Heart left ventricle (tissue), 16 donors: ENCODE measurements around the gene PPARG. TPM values are rescaled to one million over a fixed set of nuclear protein-coding genes. Genes with fewer than 3 reads are reported as not detected.

ENCODE experiments used
- ATAC-seq, 4 donors: fragments of 200-7000 bp; cut with Tn5 transposase; one replicate each; pipeline ENCODE4 v1.9.1; 2020 to 2022; ENCODE audit warnings: moderate library complexity in 4 of 4, mild to moderate bottlenecking in 3 of 4, moderate number of reproducible peaks in 1 of 4
- DNase-seq, 5 donors: peaks; one replicate each; pipeline ENCODE4 v3.0.0-alpha.2; 2020
- H3K27ac ChIP-seq, 12 donors: fragments of 200-600 bp; sonication (generic) in 4 of 12; one replicate each; pipeline versions ENCODE4 v1.5.0 to v1.8.0; 2016 to 2022; ENCODE audit warnings: mild to moderate bottlenecking in 2 of 12
- H3K27me3 ChIP-seq, 9 donors: fragments of 200-600 bp; sonication (generic) in 2 of 9; one replicate each; pipeline versions ENCODE4 v1.5.1 to v1.8.0; 2016 to 2022; ENCODE audit warnings: mild to moderate bottlenecking in 3 of 9
- H3K36me3 ChIP-seq, 9 donors: fragments of 200-600 bp; sonication (generic) in 2 of 9; one replicate each; pipeline versions ENCODE4 v1.5.0 to v1.8.0; 2018 to 2022; ENCODE audit warnings: mild to moderate bottlenecking in 2 of 9
- H3K4me1 ChIP-seq, 12 donors: fragments of 200-600 bp; sonication (generic) in 4 of 12; one replicate each; pipeline versions ENCODE4 v1.5.0 to v1.8.0; 2016 to 2022; ENCODE audit warnings: mild to moderate bottlenecking in 3 of 12
- H3K4me3 ChIP-seq, 12 donors: fragments of 200-600 bp; sonication (generic) in 4 of 12; one replicate each; pipeline versions ENCODE4 v1.5.0 to v1.8.0; 2017 to 2022; ENCODE audit warnings: mild to moderate bottlenecking in 9 of 12, moderate library complexity in 4 of 12
- H3K9me3 ChIP-seq, 12 donors: fragments of 200-600 bp; sonication (generic) in 4 of 12; one replicate each; pipeline versions ENCODE4 v1.5.0 to v1.8.0; 2016 to 2022; ENCODE audit warnings: mild to moderate bottlenecking in 1 of 12
- POLR2A ChIP-seq, 2 donors: fragments of 450-650 bp; IDR thresholded peaks; one replicate each; pipeline ENCODE4 v1.6.1; 2017; ENCODE audit warnings: antibody characterized with exemption in 2 of 2, mild to moderate bottlenecking in 2 of 2, moderate library complexity in 2 of 2
- WGBS, 4 donors: extraction: QIAGEN DNeasy Blood & Tissue Kit in 2 of 4; methylation state at CpG; one replicate each; pipeline versions ENCODE4 v1.1.5 to v1.1.7; 2013 to 2018; 5-methylcytosine and 5-hydroxymethylcytosine counted together
- intact Hi-C, 10 donors: fragments of 100-400 bp; cut with DNase I; formaldehyde crosslinking; loops; one replicate each; pipeline versions ENCODE4 v1.11.1 to v1.14.2; 2022
- polyA plus RNA-seq, 2 donors: library from polyadenylated mRNA; stranded (reverse); fragments of 200-250 nt; gene quantifications; one replicate each; pipeline ENCODE4 v1.2.3, GENCODE V29; 2013
- total RNA-seq, 9 donors: library from RNA; depleted of rRNA in 2 of 9; stranded (reverse); fragments of >200 nt in 2 of 9; fragmentation: NEBNext Ultra II Directional in 3 of 9; extraction: Animal tissue kit (Norgen Biotek cat#: 25700) in 3 of 9; gene quantifications; one replicate each; pipeline versions ENCODE4 v1.1.0 to v1.2.4, GENCODE V29; 2016 to 2023
- TF ChIP-seq, protein P1 (sequence below), 12 donors: fragments of 200-600 bp; sonication (generic) in 4 of 12; IDR thresholded peaks; one replicate each; pipeline versions ENCODE4 v1.5.0 to v1.8.0; 2018 to 2022; ENCODE audit warnings: antibody characterized with exemption in 12 of 12, mild to moderate bottlenecking in 5 of 12
- donor health status: ischemic (EF 13 %, LVEDD 7.1; RV severe dilation, severe dysfunction).
- donor health status: healthy with polysubstance abuse.
- donor health status: DM: no; HTN: yes; CAD: no.
- donor health status: DM: no; HTN: no; CAD: no.
- donor health status: ischemic (EF 25% LVEDD 6.9; RV normal size, moderate dysfunction).
- donor health status: ischemic (EF 25% LVEDD 5.7; RV mildly dilated, moderate dysfunction).
- donor health status: healthy.
- donor health status: DM: yes; HTN: yes; CAD: no.
- donor health status: ischemic (EF 35%, LVEDD 5.7; RV mildly dilated, moderate dysfunction).
- donor health status: nonischemic (EF 11% LVEDD 7.7; RV severe dilation, severe dysfunction).
- donor health status: DM: yes; HTN: yes; CAD: no.
- donor health status: PGD.
- donor health status: ischemic (EF 29% LVEDD 5.4; RV normal size, mild dysfunction).
- donor health status: nonischemic (EF 23%, LVEDD 6.1; RV moderate dilation, normal function).

The PPARG gene
- total and polyA plus RNA-seq, 11 donors, result 8.9 to 30.3 (median 20.0) TPM

GRCh38 chr3:12265508-12265907 is 23.4 kb upstream of the PPARG start:
- no peak overlapping the region for H3K4me3 ChIP-seq
- H3K27ac ChIP-seq, result peak overlapping the region in 1 of 12 donors; percentile 14
- H3K9me3 ChIP-seq, result no peaks in the 10 kb centered on the region
- intact Hi-C loops, result no loop called here
- H3K4me1 ChIP-seq, result peaks cover 0 to 33% (median 7%) of the 10 kb centered on the region in 12 donors
- DNase-seq (no peak), ATAC-seq (no peak)
- WGBS, 4 donors, result 45 to 60% (median 55%) methylated on average over 1 of the region's 1 CpG
- H3K36me3 ChIP-seq, result no peaks in the 10 kb centered on the region
- no peaks in the 10 kb centered on the region for H3K27me3 ChIP-seq
- TF ChIP-seq POLR2A (IDR thresholded peaks at IDR 0.05), result no peak
- TF ChIP-seq, protein P1, sequence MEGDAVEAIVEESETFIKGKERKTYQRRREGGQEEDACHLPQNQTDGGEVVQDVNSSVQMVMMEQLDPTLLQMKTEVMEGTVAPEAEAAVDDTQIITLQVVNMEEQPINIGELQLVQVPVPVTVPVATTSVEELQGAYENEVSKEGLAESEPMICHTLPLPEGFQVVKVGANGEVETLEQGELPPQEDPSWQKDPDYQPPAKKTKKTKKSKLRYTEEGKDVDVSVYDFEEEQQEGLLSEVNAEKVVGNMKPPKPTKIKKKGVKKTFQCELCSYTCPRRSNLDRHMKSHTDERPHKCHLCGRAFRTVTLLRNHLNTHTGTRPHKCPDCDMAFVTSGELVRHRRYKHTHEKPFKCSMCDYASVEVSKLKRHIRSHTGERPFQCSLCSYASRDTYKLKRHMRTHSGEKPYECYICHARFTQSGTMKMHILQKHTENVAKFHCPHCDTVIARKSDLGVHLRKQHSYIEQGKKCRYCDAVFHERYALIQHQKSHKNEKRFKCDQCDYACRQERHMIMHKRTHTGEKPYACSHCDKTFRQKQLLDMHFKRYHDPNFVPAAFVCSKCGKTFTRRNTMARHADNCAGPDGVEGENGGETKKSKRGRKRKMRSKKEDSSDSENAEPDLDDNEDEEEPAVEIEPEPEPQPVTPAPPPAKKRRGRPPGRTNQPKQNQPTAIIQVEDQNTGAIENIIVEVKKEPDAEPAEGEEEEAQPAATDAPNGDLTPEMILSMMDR (IDR thresholded peaks at IDR 0.05), result no peak

DNA sequence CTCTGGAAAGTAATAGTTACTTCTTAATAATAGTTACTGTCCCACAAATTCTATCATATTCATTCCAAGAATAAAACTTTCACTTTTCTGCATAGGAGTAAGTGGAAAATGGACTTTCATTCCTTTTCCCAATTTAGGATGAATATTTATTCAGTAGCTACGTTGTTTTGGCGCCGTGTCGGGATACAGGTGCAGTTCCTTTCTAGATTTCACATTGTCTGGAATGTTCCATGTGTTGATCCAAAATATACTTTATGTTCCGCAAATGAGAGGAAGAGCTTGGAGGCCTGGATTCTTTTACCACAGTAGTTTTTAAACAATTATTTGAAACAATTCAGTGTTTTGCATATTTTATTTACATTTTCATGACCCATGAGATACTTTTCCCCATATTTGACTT is 22.8 kb upstream of the PPARG start:
- no peaks in the 10 kb centered on the region for H3K27me3 ChIP-seq
- no peaks in the 10 kb centered on the region for H3K9me3 ChIP-seq
- ATAC-seq, result no peak
- DNase-seq, result no peak
- 61 to 78% (median 72%) methylated on average over 5 of the region's 5 CpGs for WGBS, 4 donors
- no peak for TF ChIP-seq POLR2A (IDR thresholded peaks at IDR 0.05)
- TF ChIP-seq, protein P1 (IDR thresholded peaks at IDR 0.05), result no peak
- H3K36me3 ChIP-seq, result no peaks in the 10 kb centered on the region
- H3K4me3 ChIP-seq, result no peak overlapping the region
- intact Hi-C loops, result no loop called here
- no peak overlapping the region for H3K27ac ChIP-seq
- peaks cover 0 to 33% (median 7%) of the 10 kb centered on the region in 12 donors for H3K4me1 ChIP-seq

GRCh38 chr3:12267376-12268030 is 21.4 kb upstream of the PPARG start:
- Histone ChIP-seq H3K4me1 (peaks cover 0 to 33% (median 7%) of the 10 kb centered on the region in 12 donors), H3K9me3 (no peaks in the 10 kb centered on the region), H3K27ac (peak overlapping the region in 2 of 12 donors; percentile 20 to 27), H3K27me3 (no peaks in the 10 kb centered on the region), H3K4me3 (no peak overlapping the region), H3K36me3 (no peaks in the 10 kb centered on the region)
- intact Hi-C loops, result no loop called here
- ATAC-seq, result no peak
- no peak for DNase-seq
- no peak for TF ChIP-seq POLR2A (IDR thresholded peaks at IDR 0.05)
- TF ChIP-seq, protein P1 (IDR thresholded peaks at IDR 0.05), result no peak
- WGBS, 4 donors, result 56 to 74% (median 62%) methylated on average over 3 of the region's 3 CpGs

GRCh38 chr3:12268049-12268735 is 20.7 kb upstream of the PPARG start:
- H3K27ac ChIP-seq, result peak overlapping the region in 2 of 12 donors; percentile 1 to 20
- no peaks in the 10 kb centered on the region for H3K36me3 ChIP-seq
- H3K4me1 ChIP-seq, result peaks cover 0 to 33% (median 7%) of the 10 kb centered on the region in 12 donors
- intact Hi-C loops, result no loop called here
- H3K9me3 ChIP-seq, result no peaks in the 10 kb centered on the region
- no peaks in the 10 kb centered on the region for H3K27me3 ChIP-seq
- no peak overlapping the region for H3K4me3 ChIP-seq
- ATAC-seq (no peak), DNase-seq (no peak)
- WGBS, 4 donors, result 35 to 53% (median 51%) methylated on average over 3 of the region's 3 CpGs
- TF ChIP-seq, protein P1 (IDR thresholded peaks at IDR 0.05), result no peak
- TF ChIP-seq POLR2A (IDR thresholded peaks at IDR 0.05), result no peak
